ENCODE measurements around the gene MEOX1. TPM values are rescaled to one million over a fixed set of nuclear protein-coding genes. Genes with fewer than 3 reads are reported as not detected.

MEOX1 gene
- total RNA-seq, 6 donors from 2014 or later, result 0.98 to 3.0 (median 1.6) TPM; not detected in 3

- peak; percentile 54 to 79 for ATAC-seq (ENCODE audit: low FRiP score in 2 of 2)
- DNase-seq, result peak in 1 of 2 donors; percentile 64
- no peak overlapping the region for H3K27ac ChIP-seq
- TF ChIP-seq CTCF (IDR thresholded peaks at IDR 0.05) (peak; percentile 83 to 96 (median 86)), EP300 (IDR thresholded peaks at IDR 0.05) (no peak), POLR2AphosphoS5 (IDR thresholded peaks at IDR 0.05) (no peak)
- no peaks in the 10 kb centered on the region for H3K9me3 ChIP-seq
- 56 to 59% methylated on average over 14 of the region's 14 CpGs for WGBS, 2 donors
- peaks cover 0 to 21% (median 13%) of the 10 kb centered on the region in 4 donors for H3K4me1 ChIP-seq
- H3K4me3 ChIP-seq, result no peak overlapping the region
- H3K36me3 ChIP-seq, result no peaks in the 10 kb centered on the region
- no peaks in the 10 kb centered on the region for H3K27me3 ChIP-seq
Measured at GRCh38 chr17:43673516-43674323, 12.0 kb upstream of the MEOX1 start.

GRCh38 chr17:43671755-43672519 is 10.2 kb upstream of the MEOX1 start:
- Histone ChIP-seq H3K4me3 (no peak overlapping the region), H3K27me3 (no peaks in the 10 kb centered on the region), H3K27ac (no peak overlapping the region), H3K9me3 (no peaks in the 10 kb centered on the region), H3K36me3 (no peaks in the 10 kb centered on the region), H3K4me1 (peaks cover 0 to 14% (median 4%) of the 10 kb centered on the region in 4 donors)
- TF ChIP-seq EP300 (IDR thresholded peaks at IDR 0.05) (no peak), POLR2A (IDR thresholded peaks at IDR 0.05) (no peak)
- DNase-seq (no peak), ATAC-seq (ENCODE audit: low FRiP score in 2 of 2) (no peak)
- WGBS, 2 donors, result 91 to 92% methylated on average over 3 of the region's 3 CpGs

GRCh38 chr17:43671031-43671692 is 9.4 kb upstream of the MEOX1 start:
- Histone ChIP-seq H3K36me3 (no peaks in the 10 kb centered on the region), H3K9me3 (no peaks in the 10 kb centered on the region), H3K4me3 (no peak overlapping the region), H3K27ac (no peak overlapping the region), H3K4me1 (peaks cover 0 to 14% (median 4%) of the 10 kb centered on the region in 4 donors), H3K27me3 (no peaks in the 10 kb centered on the region)
- whole genome bisulfite sequencing, 2 donors, result 71 to 94% methylated on average over 5 to 6 of the region's 6 CpGs
- DNase-seq, result no peak
- TF ChIP-seq POLR2A (IDR thresholded peaks at IDR 0.05) (no peak), EP300 (IDR thresholded peaks at IDR 0.05) (no peak), CTCF (IDR thresholded peaks at IDR 0.05) (no peak), POLR2AphosphoS5 (IDR thresholded peaks at IDR 0.05) (no peak)
- no peak for ATAC-seq (ENCODE audit: low FRiP score in 2 of 2)

GRCh38 chr17:43670645-43671030 is 8.9 kb upstream of the MEOX1 start:
- Histone ChIP-seq H3K9me3 (no peaks in the 10 kb centered on the region), H3K4me1 (peaks cover 0 to 14% (median 4%) of the 10 kb centered on the region in 4 donors), H3K27ac (no peak overlapping the region), H3K36me3 (no peaks in the 10 kb centered on the region), H3K27me3 (no peaks in the 10 kb centered on the region), H3K4me3 (no peak overlapping the region)
- DNase-seq (no peak), ATAC-seq (ENCODE audit: low FRiP score in 2 of 2) (no peak)
- WGBS, 2 donors, result 80 to 95% methylated on average over 1 of the region's 1 CpG
- TF ChIP-seq POLR2A (IDR thresholded peaks at IDR 0.05) (no peak), CTCF (IDR thresholded peaks at IDR 0.05) (no peak), EP300 (IDR thresholded peaks at IDR 0.05) (no peak), POLR2AphosphoS5 (IDR thresholded peaks at IDR 0.05) (no peak)
